Liver (tissue), 9 donors: ENCODE results near the gene FRMD4A. TPM values are rescaled to one million over a fixed set of nuclear protein-coding genes. Genes with fewer than 3 reads are reported as not detected.

ENCODE experiments used
- DNase-seq: peaks from one replicate; pipeline ENCODE4 v3.0.0-alpha.2; 2017; ENCODE audit warnings: low spot score
- H3K27ac ChIP-seq, 2 donors: one replicate each; pipeline ENCODE4 v1.7.0; 2013; ENCODE audit warnings: inconsistent platforms in 2 of 2, low read length in 2 of 2, control low read depth in 1 of 2, low read depth in 1 of 2, mild to moderate bottlenecking in 1 of 2
- H3K27me3 ChIP-seq, 4 donors: one replicate each; pipeline versions ENCODE4 v1.6.1 to v1.7.0; 2013; ENCODE audit warnings: low read length in 3 of 4, inconsistent platforms in 1 of 4, mild to moderate bottlenecking in 1 of 4, moderate library complexity in 1 of 4; ENCODE audit not compliant: control insufficient read depth in 4 of 4, insufficient read depth in 4 of 4
- H3K36me3 ChIP-seq, 4 donors: one replicate each; pipeline versions ENCODE4 v1.6.1 to v1.7.0; 2013; ENCODE audit warnings: low read length in 3 of 4, mild to moderate bottlenecking in 3 of 4, low read depth in 1 of 4, moderate library complexity in 1 of 4; ENCODE audit not compliant: control insufficient read depth in 4 of 4, insufficient read depth in 3 of 4
- H3K4me1 ChIP-seq, 4 donors: one replicate each; pipeline versions ENCODE4 v1.6.1 to v1.7.0; 2013; ENCODE audit warnings: low read length in 3 of 4, mild to moderate bottlenecking in 3 of 4, moderate library complexity in 1 of 4; ENCODE audit not compliant: control insufficient read depth in 4 of 4, insufficient read depth in 4 of 4
- H3K4me3 ChIP-seq, 3 donors: one replicate each; pipeline versions ENCODE4 v1.6.1 to v1.7.0; 2013; ENCODE audit warnings: low read length in 3 of 3, control low read depth in 1 of 3, low read depth in 1 of 3, mild to moderate bottlenecking in 1 of 3
- H3K9ac ChIP-seq, 2 donors: one replicate each; pipeline ENCODE4 v1.7.0; 2013; ENCODE audit warnings: low read length in 2 of 2, mild to moderate bottlenecking in 2 of 2, moderate library complexity in 2 of 2, control low read depth in 1 of 2, low read depth in 1 of 2
- H3K9me3 ChIP-seq, 4 donors: one replicate each; pipeline versions ENCODE4 v1.6.1 to v1.7.0; 2013; ENCODE audit warnings: low read length in 3 of 4; ENCODE audit not compliant: control insufficient read depth in 4 of 4
- CTCF ChIP-seq: fragments of 150-350 bp; IDR thresholded peaks from 2 replicates; pipeline ENCODE4 v1.5.1; 2017; ENCODE audit warnings: improper control_type of control experiment, low read depth, low read length; ENCODE audit not compliant: missing input control
- EGR1 ChIP-seq, 2 donors: IDR thresholded peaks; 2 replicates each; pipeline ENCODE4 v1.6.1; 2016 to 2018; ENCODE audit warnings: antibody characterized with exemption in 2 of 2, low read depth in 2 of 2
- FOXA1 ChIP-seq: IDR thresholded peaks from 2 replicates; pipeline ENCODE4 v1.6.1; 2016; ENCODE audit warnings: antibody characterized with exemption
- FOXA2 ChIP-seq: IDR thresholded peaks from 2 replicates; pipeline ENCODE4 v1.6.1; 2016; ENCODE audit warnings: antibody characterized with exemption
- GABPA ChIP-seq, 2 donors: IDR thresholded peaks in 1 of 2; conservative IDR thresholded peaks in 1 of 2; 2 replicates each; pipeline ENCODE4 v1.6.1; 2016; ENCODE audit warnings: antibody characterized with exemption in 2 of 2, mild to moderate bottlenecking in 1 of 2, moderate library complexity in 1 of 2
- HNF4A ChIP-seq, 2 donors: conservative IDR thresholded peaks; 2 replicates each; pipeline ENCODE4 v1.6.1; 2016; ENCODE audit warnings: antibody characterized with exemption in 2 of 2, mild to moderate bottlenecking in 2 of 2
- HNF4G ChIP-seq: IDR thresholded peaks from 2 replicates; pipeline ENCODE4 v1.6.1; 2016; ENCODE audit warnings: antibody characterized with exemption
- JUND ChIP-seq, 2 donors: IDR thresholded peaks; 2 replicates each; pipeline ENCODE4 v1.6.1; 2016; ENCODE audit warnings: antibody characterized with exemption in 2 of 2
- MAX ChIP-seq: IDR thresholded peaks from 2 replicates; pipeline ENCODE4 v1.6.1; 2016; ENCODE audit warnings: antibody characterized with exemption
- NR2F2 ChIP-seq: IDR thresholded peaks from 2 replicates; pipeline ENCODE4 v1.6.1; 2016; ENCODE audit warnings: antibody characterized with exemption
- RAD21 ChIP-seq, 2 donors: IDR thresholded peaks; 2 replicates each; pipeline ENCODE4 v1.6.1; 2016; ENCODE audit warnings: antibody characterized with exemption in 2 of 2, mild to moderate bottlenecking in 2 of 2
- RXRA ChIP-seq, 2 donors: IDR thresholded peaks; 2 replicates each; pipeline ENCODE4 v1.6.1; 2017 to 2018; ENCODE audit warnings: antibody characterized with exemption in 2 of 2, mild to moderate bottlenecking in 1 of 2
- SP1 ChIP-seq: IDR thresholded peaks from 2 replicates; pipeline ENCODE4 v1.6.1; 2018; ENCODE audit warnings: antibody characterized with exemption, mild to moderate bottlenecking
- TAF1 ChIP-seq: conservative IDR thresholded peaks from 2 replicates; pipeline ENCODE4 v1.6.1; 2016; ENCODE audit warnings: antibody characterized with exemption, mild to moderate bottlenecking
- YY1 ChIP-seq: IDR thresholded peaks from 2 replicates; pipeline ENCODE4 v1.6.1; 2016; ENCODE audit warnings: antibody characterized with exemption, mild to moderate bottlenecking
- ZBTB33 ChIP-seq: IDR thresholded peaks from 2 replicates; pipeline ENCODE4 v1.6.1; 2016; ENCODE audit warnings: antibody characterized with exemption
- WGBS: extraction: QIAGEN DNeasy Blood & Tissue Kit; methylation state at CpG from one replicate; pipeline ENCODE4 v1.1.7; 2013; 5-methylcytosine and 5-hydroxymethylcytosine counted together
- polyA plus RNA-seq, 2 donors: library from polyadenylated mRNA; stranded (reverse) in 1 of 2; unstranded in 1 of 2; fragments of 200-250 nt in 1 of 2; fragments of >200 nt in 1 of 2; fragmentation: Nextera tagmentation in 1 of 2; extraction: Ambion mirVana in 1 of 2; gene quantifications; one replicate each; pipeline versions ENCODE4 v1.2.1 to v1.2.3, GENCODE V29; 2013 to 2015
- total RNA-seq, 2 donors: library from RNA; depleted of rRNA; stranded (reverse); fragments of >200 nt; gene quantifications; one replicate each; pipeline ENCODE4 v1.2.3, GENCODE V29; 2014
- TF ChIP-seq, protein P1 (sequence below): IDR thresholded peaks from 2 replicates; pipeline ENCODE4 v1.6.1; 2016; ENCODE audit warnings: antibody characterized with exemption, mild to moderate bottlenecking
- TF ChIP-seq, protein P2 (sequence below): IDR thresholded peaks from 2 replicates; pipeline ENCODE4 v1.6.1; 2016; ENCODE audit warnings: antibody characterized with exemption
- donor health status: healthy.
- donor health status: healthy.
- donor health status: healthy.
- donor health status: healthy.
- donor health status: healthy.

FRMD4A gene
- total and polyA plus RNA-seq, 4 donors = 8.2 to 34.3 (median 13.1) TPM

GRCh38 chr10:14377591-14378175, 47.0 kb upstream of the FRMD4A start:
- TF ChIP-seq RXRA (IDR thresholded peaks at IDR 0.05) (no peak), NR2F2 (no peak)
- H3K36me3 ChIP-seq = no peaks in the 10 kb centered on the region
- H3K4me3 ChIP-seq = no peak overlapping the region
- DNase-seq = no peak
- H3K4me1 ChIP-seq = no peaks in the 10 kb centered on the region
- H3K27me3 ChIP-seq = peaks cover 0 to 2% (median 0%) of the 10 kb centered on the region in 4 donors
- H3K27ac ChIP-seq = no peak overlapping the region
- no peaks in the 10 kb centered on the region for H3K9me3 ChIP-seq
- H3K9ac ChIP-seq = no peak overlapping the region
- WGBS = 85% methylated on average over 4 of the region's 4 CpGs

DNA sequence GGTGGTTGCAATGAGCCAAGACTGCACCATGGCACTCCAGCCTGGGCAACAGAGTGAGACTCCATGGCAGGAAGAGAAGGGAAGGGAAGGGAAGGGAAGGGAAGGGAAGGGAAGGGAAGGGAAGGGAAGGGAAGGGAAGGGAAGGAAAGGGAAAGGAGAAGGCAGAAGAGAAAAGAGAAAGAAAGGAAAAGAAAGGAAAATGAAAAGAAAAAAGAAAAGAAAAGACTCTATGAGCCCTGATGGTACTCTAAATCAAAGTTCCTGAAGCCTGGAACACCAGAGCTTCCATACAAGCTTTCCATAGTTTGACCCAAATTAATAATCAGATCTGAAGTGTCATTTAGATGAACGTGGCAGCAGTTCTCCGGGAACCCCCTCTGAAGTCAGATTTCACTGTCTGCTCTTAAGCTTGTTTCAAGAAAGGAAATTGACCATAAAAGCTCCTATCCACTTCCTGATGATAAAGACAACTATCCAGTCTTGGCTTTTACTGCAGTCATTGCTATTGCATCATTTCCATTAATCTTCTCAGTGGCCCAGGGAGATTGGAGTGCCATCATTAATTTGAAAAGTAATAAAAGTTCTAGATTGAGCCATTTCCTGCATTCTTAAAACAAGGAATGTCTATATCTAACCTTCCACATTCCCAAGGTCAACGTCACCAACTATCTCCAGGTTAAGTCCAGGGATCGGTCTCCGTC, 44.2 kb upstream of the FRMD4A start:
- DNase-seq = no peak
- WGBS = 59% methylated on average over 5 of the region's 5 CpGs
- Histone ChIP-seq H3K27ac (no peak overlapping the region), H3K36me3 (no peaks in the 10 kb centered on the region), H3K9ac (no peak overlapping the region), H3K27me3 (no peaks in the 10 kb centered on the region), H3K4me3 (no peak overlapping the region), H3K9me3 (no peaks in the 10 kb centered on the region), H3K4me1 (no peaks in the 10 kb centered on the region)
- TF ChIP-seq TAF1 (no peak), YY1 (no peak), GABPA (IDR thresholded peaks at IDR 0.05 in 1 of 2, conservative IDR thresholded peaks at IDR 0.05 in 1 of 2) (no peak), FOXA2 (no peak), RAD21 (IDR thresholded peaks at IDR 0.05) (no peak), HNF4G (no peak), NR2F2 (no peak), HNF4A (conservative IDR thresholded peaks at IDR 0.05) (no peak), EGR1 (IDR thresholded peaks at IDR 0.05; ENCODE audit: low read depth in 2 of 2) (no peak), ZBTB33 (no peak), FOXA1 (no peak), SP1 (no peak), CTCF (no peak), MAX (no peak), RXRA (IDR thresholded peaks at IDR 0.05) (no peak), JUND (IDR thresholded peaks at IDR 0.05) (no peak)
- TF ChIP-seq, protein P1, sequence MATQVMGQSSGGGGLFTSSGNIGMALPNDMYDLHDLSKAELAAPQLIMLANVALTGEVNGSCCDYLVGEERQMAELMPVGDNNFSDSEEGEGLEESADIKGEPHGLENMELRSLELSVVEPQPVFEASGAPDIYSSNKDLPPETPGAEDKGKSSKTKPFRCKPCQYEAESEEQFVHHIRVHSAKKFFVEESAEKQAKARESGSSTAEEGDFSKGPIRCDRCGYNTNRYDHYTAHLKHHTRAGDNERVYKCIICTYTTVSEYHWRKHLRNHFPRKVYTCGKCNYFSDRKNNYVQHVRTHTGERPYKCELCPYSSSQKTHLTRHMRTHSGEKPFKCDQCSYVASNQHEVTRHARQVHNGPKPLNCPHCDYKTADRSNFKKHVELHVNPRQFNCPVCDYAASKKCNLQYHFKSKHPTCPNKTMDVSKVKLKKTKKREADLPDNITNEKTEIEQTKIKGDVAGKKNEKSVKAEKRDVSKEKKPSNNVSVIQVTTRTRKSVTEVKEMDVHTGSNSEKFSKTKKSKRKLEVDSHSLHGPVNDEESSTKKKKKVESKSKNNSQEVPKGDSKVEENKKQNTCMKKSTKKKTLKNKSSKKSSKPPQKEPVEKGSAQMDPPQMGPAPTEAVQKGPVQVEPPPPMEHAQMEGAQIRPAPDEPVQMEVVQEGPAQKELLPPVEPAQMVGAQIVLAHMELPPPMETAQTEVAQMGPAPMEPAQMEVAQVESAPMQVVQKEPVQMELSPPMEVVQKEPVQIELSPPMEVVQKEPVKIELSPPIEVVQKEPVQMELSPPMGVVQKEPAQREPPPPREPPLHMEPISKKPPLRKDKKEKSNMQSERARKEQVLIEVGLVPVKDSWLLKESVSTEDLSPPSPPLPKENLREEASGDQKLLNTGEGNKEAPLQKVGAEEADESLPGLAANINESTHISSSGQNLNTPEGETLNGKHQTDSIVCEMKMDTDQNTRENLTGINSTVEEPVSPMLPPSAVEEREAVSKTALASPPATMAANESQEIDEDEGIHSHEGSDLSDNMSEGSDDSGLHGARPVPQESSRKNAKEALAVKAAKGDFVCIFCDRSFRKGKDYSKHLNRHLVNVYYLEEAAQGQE = no peak
- TF ChIP-seq, protein P2, sequence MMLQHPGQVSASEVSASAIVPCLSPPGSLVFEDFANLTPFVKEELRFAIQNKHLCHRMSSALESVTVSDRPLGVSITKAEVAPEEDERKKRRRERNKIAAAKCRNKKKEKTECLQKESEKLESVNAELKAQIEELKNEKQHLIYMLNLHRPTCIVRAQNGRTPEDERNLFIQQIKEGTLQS = no peak
